GM11168 (cell line): ENCODE results near the gene SIVA1.

Source experiments
- in situ Hi-C: fragments of 300-500 bp; cut with MboI; formaldehyde crosslinking; loops from one replicate; pipeline ENCODE4 v1.12.0; 2022; ENCODE audit warnings: low sequenced_read_pairs; ENCODE audit not compliant: unreplicated experiment

The SIVA1 gene

GRCh38 chr14:104803280-104803911 lies 50.4 kb downstream of the SIVA1 start:
- in situ Hi-C loops = no loop called here

- in situ Hi-C loops = no loop called here
These were observed 51.0 kb downstream of the SIVA1 start for GRCh38 chr14:104803912-104804410.

- in situ Hi-C loops = no loop called here
These were observed 51.8 kb downstream of the SIVA1 start for GRCh38 chr14:104804481-104805325.

- in situ Hi-C loops = no loop called here
These were observed 52.4 kb downstream of the SIVA1 start for GRCh38 chr14:104805326-104805678.

GRCh38 chr14:104805941-104806624 lies 53.1 kb downstream of the SIVA1 start:
- in situ Hi-C loops = no loop called here

- in situ Hi-C loops = no loop called here
These were observed 53.9 kb downstream of the SIVA1 start for GRCh38 chr14:104806625-104807465.

- in situ Hi-C loops = no loop called here
These were observed 55.5 kb downstream of the SIVA1 start for GRCh38 chr14:104808456-104808855.
